HG03558 (cell line): ENCODE data around the gene SETBP1.

ENCODE experiments used
- ATAC-seq: cut with Tn5 transposase; IDR thresholded peaks from one replicate; pipeline ENCODE4 v1.9.1; 2021; ENCODE audit warnings: moderate number of reproducible peaks; ENCODE audit not compliant: unreplicated experiment; ENCODE audit errors: extremely low read depth

SETBP1 gene

GRCh38 chr18:45116116-45116515, 435.4 kb downstream of the SETBP1 start:
- ATAC-seq: no peak
